HepG2 (cell line): Measurements from ENCODE around the gene TMEM131. TPM values are rescaled to one million over a fixed set of nuclear protein-coding genes. Genes with fewer than 3 reads are reported as not detected.
A peak's percentile ranks its signal among the peaks of the same experiment; 100 is the strongest.

Source experiments
- ATAC-seq: fragments of 200-7000 bp; cut with Tn5 transposase; 3 replicates; pipeline ENCODE4 v1.9.1; 2020; ENCODE audit warnings: mild to moderate bottlenecking, moderate library complexity
- BruUV-seq: library from RNA; stranded (reverse); fragments of 400-500 nt; replicated peaks from 2 replicates; lab custom pipeline; 2021; lab: Mats Ljungman, UMichigan
- CTCF ChIA-PET: fragments of 300-600 bp; formaldehyde crosslinking; extraction: SDS; loops from one replicate; lab custom pipeline; 2021; ENCODE audit warnings: low total read pairs, inconsistent platforms, low intra/inter-chr PET ratio; lab: Yijun Ruan, JAX
- POLR2A ChIA-PET: fragments of 350-600 bp; sonication (Branson Sonifier 250); formaldehyde crosslinking; loops from one replicate; lab custom pipeline; 2020; ENCODE audit warnings: antibody characterized with exemption, inconsistent platforms; lab: Yijun Ruan, JAX
- DNase-seq: peaks from one replicate; pipeline ENCODE4 v3.0.0-alpha.2; 2015; ENCODE audit warnings: low spot score
- FAIRE-seq: peaks from 3 replicates; lab custom pipeline; 2011; peaks lifted over from hg19 to GRCh38; lab: Jason Lieb, UNC
- H2AFZ ChIP-seq: one replicate; pipeline ENCODE4 v1.6.1; 2011; ENCODE audit warnings: low read length, inconsistent platforms
- H3K27ac ChIP-seq: fragments of 300-600 bp; 3 replicates; pipeline ENCODE4 v1.8.0; 2011; ENCODE audit warnings: mixed run types, mild to moderate bottlenecking, mixed read lengths, low read length, inconsistent platforms; ENCODE audit not compliant: insufficient read depth; ENCODE audit errors: extremely low read length
- H3K27me3 ChIP-seq, 2 experiments: fragments of 200-600 bp in 1 of 2; 2 replicates in 1 of 2; 3 replicates in 1 of 2; pipeline versions ENCODE4 v1.6.0 to v1.8.0; 2011; ENCODE audit warnings: low read length in 2 of 2, mild to moderate bottlenecking in 2 of 2, moderate library complexity in 2 of 2, inconsistent platforms in 1 of 2; ENCODE audit not compliant: insufficient read depth in 2 of 2, control insufficient read depth in 1 of 2
- H3K36me3 ChIP-seq, 2 experiments: fragments of 200-600 bp in 1 of 2; replicated peaks in 1 of 2; 2 replicates in 1 of 2; 3 replicates in 1 of 2; pipeline versions ENCODE4 v1.5.1 to v1.8.0; 2011; ENCODE audit warnings: low read length in 2 of 2, inconsistent platforms in 1 of 2; ENCODE audit not compliant: insufficient read depth in 2 of 2, control insufficient read depth in 1 of 2
- H3K4me1 ChIP-seq: 2 replicates; pipeline ENCODE4 v1.5.1; 2012; ENCODE audit warnings: low read length, inconsistent platforms; ENCODE audit not compliant: insufficient read depth
- H3K4me2 ChIP-seq: 2 replicates; pipeline ENCODE4 v1.6.0; 2011; ENCODE audit warnings: low read depth, low read length, inconsistent platforms
- H3K4me3 ChIP-seq, 3 experiments: fragments of 200-600 bp in 1 of 3; sonication (generic), shearing (Covaris generic) in 1 of 3; replicated peaks in 1 of 3; 2 replicates each; pipeline ENCODE4 v1.5.1; 2011 to 2016; ENCODE audit warnings: low read length in 3 of 3, inconsistent platforms in 2 of 3, low read depth in 2 of 3, mild to moderate bottlenecking in 2 of 3, control low read depth in 1 of 3, mixed read lengths in 1 of 3; ENCODE audit not compliant: insufficient read depth in 1 of 3
- H3K79me2 ChIP-seq: one replicate; pipeline ENCODE4 v1.6.1; 2011; ENCODE audit warnings: low read length, inconsistent platforms; ENCODE audit not compliant: insufficient read depth
- H3K9ac ChIP-seq: 2 replicates; pipeline ENCODE4 v1.6.0; 2011; ENCODE audit warnings: mild to moderate bottlenecking, low read depth, low read length, inconsistent platforms; ENCODE audit not compliant: insufficient read depth
- H3K9me3 ChIP-seq: 2 replicates; pipeline ENCODE4 v1.5.1; 2012; ENCODE audit warnings: mild to moderate bottlenecking, low read length
- H4K20me1 ChIP-seq: 2 replicates; pipeline ENCODE4 v1.6.0; 2011; ENCODE audit warnings: inconsistent platforms, mild to moderate bottlenecking, low read length, moderate library complexity; ENCODE audit not compliant: insufficient read depth
- BATF2 ChIP-seq: sonication (generic); formaldehyde crosslinking; IDR thresholded peaks from 2 replicates; pipeline ENCODE4 v1.8.0; 2022; ENCODE audit warnings: mild to moderate bottlenecking, missing genetic modification reagents, moderate library complexity
- EED ChIP-seq: sonication (generic); formaldehyde crosslinking; IDR thresholded peaks from 2 replicates; pipeline ENCODE4 v1.5.0; 2020; ENCODE audit warnings: mild to moderate bottlenecking, missing genetic modification reagents
- ETV5 ChIP-seq: IDR thresholded peaks from 2 replicates; pipeline ENCODE4 v1.6.1; 2018; ENCODE audit warnings: missing biosample characterization, missing genetic modification reagents, inconsistent platforms, borderline replicate concordance
- GPN1 ChIP-seq: sonication (generic); formaldehyde crosslinking; IDR thresholded peaks from 2 replicates; pipeline ENCODE4 v1.5.1; 2020; ENCODE audit warnings: missing genetic modification reagents, borderline replicate concordance
- KLF16 ChIP-seq, 2 experiments: sonication (generic) in 1 of 2; formaldehyde crosslinking in 1 of 2; IDR thresholded peaks; 2 replicates each; pipeline versions ENCODE4 v1.6.1 to v1.8.0; 2016 to 2023; ENCODE audit warnings: missing genetic modification reagents in 2 of 2, missing compliant biosample characterization in 1 of 2
- ZBTB38 ChIP-seq: sonication (generic); formaldehyde crosslinking; IDR thresholded peaks from 2 replicates; pipeline ENCODE4 v1.5.1; 2020; ENCODE audit warnings: mild to moderate bottlenecking, missing genetic modification reagents
- ZMAT5 ChIP-seq: sonication (generic); formaldehyde crosslinking; IDR thresholded peaks from 2 replicates; pipeline ENCODE4 v1.5.0; 2020; ENCODE audit warnings: mild to moderate bottlenecking, low read depth, missing genetic modification reagents, borderline replicate concordance
- ZNF407 ChIP-seq: sonication (generic); formaldehyde crosslinking; IDR thresholded peaks from one replicate; pipeline ENCODE4 v1.5.1; 2020; ENCODE audit warnings: mild to moderate bottlenecking, missing genetic modification reagents; ENCODE audit errors: not compliant biosample characterization
- ZNF549 ChIP-seq: sonication (generic); formaldehyde crosslinking; IDR thresholded peaks from 2 replicates; pipeline ENCODE4 v1.5.0; 2020; ENCODE audit warnings: missing genetic modification reagents
- WGBS: methylation state at CpG from one replicate; pipeline ENCODE4 v1.1.6; 2017; ENCODE audit warnings: low lambda C conversion rate; 5-methylcytosine and 5-hydroxymethylcytosine counted together
- in situ Hi-C: cut with HindIII; loops from 2 replicates; pipeline ENCODE4 v1.10.0; 2017; ENCODE audit warnings: low pct_unique_long_range_greater_than_20kb; ENCODE audit not compliant: extremely low pct_ligation_motif_present
- intact Hi-C: fragments of 100-400 bp; cut with micrococcal nuclease; formaldehyde crosslinking; loops from one replicate; pipeline ENCODE4 v1.10.0; 2022; ENCODE audit not compliant: unreplicated experiment
- polyA plus RNA-seq, 8 experiments: library from polyadenylated mRNA; depleted of rRNA in 3 of 8; stranded (reverse) in 7 of 8; unstranded in 1 of 8; fragments of >200 nt; fragmentation: Illumina TruSeq in 4 of 8; extraction: Trizol in 4 of 8; gene quantifications; 2 replicates each; pipeline versions ENCODE4 v1.2.1 to v1.2.3, GENCODE V29; 2011 to 2016; ENCODE audit warnings: low read depth in 4 of 8, missing spikeins in 1 of 8, mixed read lengths in 1 of 8; ENCODE audit not compliant: insufficient read depth in 1 of 8
- total RNA-seq, 5 experiments: library from RNA; depleted of rRNA; stranded (reverse); fragments of >200 nt; fragmentation: Illumina TruSeq; extraction: Trizol; gene quantifications; 2 replicates each; pipeline ENCODE4 v1.2.3, GENCODE V29; 2016; ENCODE audit warnings: low read depth in 1 of 5
- TF ChIP-seq, protein P1 (sequence below): IDR thresholded peaks from 2 replicates; pipeline ENCODE4 v1.6.1; 2016; ENCODE audit warnings: low read depth, borderline replicate concordance

TMEM131 gene
- total and polyA plus RNA-seq, 2 of the 13 experiments (the other 11 are each of a cell fraction or from before 2014, with no cell fraction given), result 17.9 to 19.5 TPM

- Histone ChIP-seq H3K27me3 (peaks cover 2 to 30% of the 10 kb centered on the region in 2 experiments; a peak in 4 of 5 replicates), H3K36me3 (no peaks in the 10 kb centered on the region), H3K79me2 (no peaks in the 10 kb centered on the region), H3K9me3 (no peaks in the 10 kb centered on the region), H3K4me2 (peak overlapping the region; percentile 55), H3K4me1 (peaks cover 14% of the 10 kb centered on the region), H4K20me1 (no peaks in the 10 kb centered on the region), H2AFZ (peak overlapping the region; percentile 71), H3K9ac (peak overlapping the region; percentile 10; the same call in 1 of the 2 replicates), H3K4me3 (peak overlapping the region in 1 of 3 experiments; percentile 7; a peak in 1 of 6 replicates), H3K27ac (no peak overlapping the region)
- in situ Hi-C loops, result no loop called here
- whole genome bisulfite sequencing, result 34% methylated on average over 5 of the region's 11 CpGs
- BruUV-seq, result no TSS peak
- ATAC-seq, result peak; percentile 3; the same call in 1 of the 3 replicates
- intact Hi-C loops, result loop anchor here (10.0 kb wide), 1 partner anchor 552 kb away; no protein-coding TSS in a partner anchor
- ChIA-PET CTCF (no interaction called here), POLR2A (no interaction called here)
- FAIRE-seq, result no peak
- DNase-seq, result no peak
- TF ChIP-seq EED (no peak), ZMAT5 (CRISPR knock-in tag) (no peak), KLF16 (CRISPR knock-in tag; IDR thresholded peaks at IDR 0.05) (no peak), ETV5 (CRISPR knock-in tag) (no peak), BATF2 (CRISPR knock-in tag) (no peak), GPN1 (0 out of 2 replicates have a peak, but pooled peaks have one; percentile 8), ZBTB38 (CRISPR knock-in tag) (no peak), ZNF407 (CRISPR knock-in tag) (peak; percentile 3), ZNF549 (CRISPR knock-in tag) (no peak)
- TF ChIP-seq, protein P1, sequence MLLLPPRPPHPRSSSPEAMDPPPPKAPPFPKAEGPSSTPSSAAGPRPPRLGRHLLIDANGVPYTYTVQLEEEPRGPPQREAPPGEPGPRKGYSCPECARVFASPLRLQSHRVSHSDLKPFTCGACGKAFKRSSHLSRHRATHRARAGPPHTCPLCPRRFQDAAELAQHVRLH (CRISPR knock-in tag), result peak; percentile 36; the same call in 1 of the 2 replicates
Measured at GRCh38 chr2:97712693-97713295, 283.0 kb downstream of the TMEM131 start.
